Caki2 (cell line): ENCODE measurements around the gene RNF166. TPM values are rescaled to one million over a fixed set of nuclear protein-coding genes. Genes with fewer than 3 reads are reported as not detected.
"Not testable (repeated sequence)": the region's sequence is repeated elsewhere in the genome, so short reads cannot be mapped to it uniquely, and the experiment has no call there.

Experiments used
- DNase-seq: peaks from one replicate; pipeline ENCODE4 v3.0.0-alpha.2; 2015; ENCODE audit warnings: low read depth
- in situ Hi-C: cut with HindIII; loops from 2 replicates; pipeline ENCODE4 v1.10.0; 2016; ENCODE audit warnings: low sequenced_read_pairs, low pct_unique_long_range_greater_than_20kb, mixed read lengths
- total RNA-seq: library from RNA; depleted of rRNA; stranded (reverse); fragments of >200 nt; shearing (Covaris generic); gene quantifications from 2 replicates; pipeline ENCODE4 v1.2.3, GENCODE V29; 2014; ENCODE audit warnings: low replicate concordance

The RNF166 gene
- total RNA-seq, 1 experiment from 2014 or later, result 24.4 TPM

DNA sequence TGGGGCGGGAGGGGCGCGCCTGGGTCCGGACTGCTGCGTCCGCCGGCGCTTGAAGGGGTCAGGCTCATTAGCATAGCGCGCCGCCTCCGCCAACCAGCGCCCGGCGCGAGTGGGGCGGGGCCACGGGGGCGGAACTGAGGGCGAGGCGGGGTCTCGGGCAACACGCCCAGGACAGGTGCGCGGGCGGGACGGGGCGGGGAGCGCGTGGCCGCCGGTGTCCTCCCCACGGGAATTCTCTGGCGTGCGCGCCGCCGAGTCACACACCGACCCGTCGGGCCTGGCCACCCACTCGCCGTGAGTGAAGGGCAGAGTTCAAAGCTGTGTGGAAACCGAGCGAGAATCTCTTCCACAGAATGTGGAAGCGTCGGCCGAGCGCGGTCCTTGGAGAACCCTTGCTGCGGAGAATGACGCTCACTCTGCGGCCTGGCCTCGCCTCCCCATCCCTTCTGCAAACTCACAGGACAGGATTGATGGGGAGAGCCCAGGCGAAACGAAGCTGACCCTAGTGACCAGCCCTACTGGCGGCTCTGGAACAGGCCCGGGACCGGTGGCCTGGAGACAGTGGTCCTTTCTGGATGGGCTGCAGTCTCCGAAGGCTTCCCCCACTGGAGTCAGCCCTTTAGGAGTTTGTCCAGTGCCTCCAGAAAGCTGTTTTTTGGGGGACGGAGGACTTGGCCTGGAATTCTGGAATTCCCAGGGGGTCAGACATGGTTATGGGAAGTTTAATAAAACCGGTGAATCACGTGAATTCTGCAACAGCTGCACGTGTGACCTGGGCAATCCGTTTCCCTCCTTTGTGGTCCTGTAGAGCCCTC is 19.6 kb downstream of the RNF166 start, which contains the start of gene SNAI3:
Gene SNAI3 (minus strand): TSS at position 69 of the 815 bp plus-strand sequence. CDS start 101 bp downstream, outside the sequence.
- peak; percentile 63 for DNase-seq
- in situ Hi-C loops, result no loop called here

GRCh38 chr16:88686062-88686438 is 20.2 kb downstream of the RNF166 start:
- in situ Hi-C loops, result no loop called here
- no peak for DNase-seq

- no peak for DNase-seq
- in situ Hi-C loops, result no loop called here
Measured at GRCh38 chr16:88685156-88686061, 20.8 kb downstream of the RNF166 start.

DNA sequence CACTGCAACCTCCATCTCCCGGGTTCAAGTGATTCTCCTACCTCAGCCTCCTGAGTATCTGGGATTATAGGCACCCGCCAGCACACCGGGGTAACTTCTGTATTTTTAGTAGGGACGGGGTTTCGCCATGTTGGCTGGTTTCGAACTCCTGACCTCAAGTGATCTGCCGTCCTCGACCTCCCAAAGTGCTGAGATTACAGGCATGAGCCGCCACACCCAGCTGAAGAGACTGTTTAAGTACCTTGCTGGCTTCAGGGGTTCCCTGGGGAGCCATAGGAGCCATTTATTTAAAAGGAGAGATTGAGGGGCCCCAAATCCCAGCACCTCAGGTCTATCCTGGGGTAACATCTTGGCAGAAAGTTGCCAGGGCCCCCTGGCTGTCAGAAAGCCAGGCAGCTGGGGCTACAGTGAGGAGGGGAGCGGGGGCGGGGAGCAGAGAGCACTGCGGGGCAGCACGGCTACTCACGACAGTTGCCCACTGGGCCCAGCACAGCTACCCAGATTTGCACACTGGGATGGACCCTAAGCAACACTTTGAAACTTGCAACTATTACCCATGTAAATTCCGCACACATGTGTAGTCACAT is 21.5 kb downstream of the RNF166 start:
- no peak for DNase-seq
- in situ Hi-C loops, result no loop called here

- DNase-seq, result no peak
- in situ Hi-C loops, result no loop called here
Measured at GRCh38 chr16:88681709-88682451, 24.3 kb downstream of the RNF166 start.

- no peak for DNase-seq
- in situ Hi-C loops, result no loop called here
Measured at GRCh38 chr16:88681084-88681680, 25.0 kb downstream of the RNF166 start.

DNA sequence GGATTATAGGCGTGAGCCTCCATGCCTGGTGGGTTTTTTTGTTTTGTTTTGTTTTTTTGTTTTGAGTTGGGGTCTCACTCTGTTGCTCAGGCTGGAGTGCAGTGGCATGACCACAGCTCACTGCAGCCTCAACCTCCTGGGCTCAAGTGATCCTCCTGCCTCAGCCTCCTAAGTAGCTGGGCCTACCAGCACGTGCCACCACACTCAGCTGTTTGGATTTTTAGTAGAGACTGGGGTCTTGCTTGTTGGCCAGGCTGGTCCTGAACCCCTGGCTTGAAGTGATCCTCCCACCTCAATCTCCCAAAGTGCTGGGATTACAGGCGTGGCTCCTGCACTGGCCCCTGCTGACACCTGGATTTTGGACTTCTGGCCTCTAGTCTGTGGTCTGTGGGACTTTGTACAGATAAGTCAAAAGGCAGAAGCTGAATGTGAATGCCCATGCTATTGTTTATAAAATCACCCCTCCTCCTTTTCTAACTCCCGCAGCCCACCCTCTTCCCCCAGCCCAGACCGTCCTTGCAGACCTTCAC is 25.6 kb downstream of the RNF166 start:
- no peak for DNase-seq
- in situ Hi-C loops, result no loop called here

GRCh38 chr16:88678224-88678979 is 27.8 kb downstream of the RNF166 start:
- no peak for DNase-seq
- in situ Hi-C loops, result no loop called here

- in situ Hi-C loops, result no loop called here
- DNase-seq, result no peak
Measured at GRCh38 chr16:88677721-88678120, 28.5 kb downstream of the RNF166 start.

DNA sequence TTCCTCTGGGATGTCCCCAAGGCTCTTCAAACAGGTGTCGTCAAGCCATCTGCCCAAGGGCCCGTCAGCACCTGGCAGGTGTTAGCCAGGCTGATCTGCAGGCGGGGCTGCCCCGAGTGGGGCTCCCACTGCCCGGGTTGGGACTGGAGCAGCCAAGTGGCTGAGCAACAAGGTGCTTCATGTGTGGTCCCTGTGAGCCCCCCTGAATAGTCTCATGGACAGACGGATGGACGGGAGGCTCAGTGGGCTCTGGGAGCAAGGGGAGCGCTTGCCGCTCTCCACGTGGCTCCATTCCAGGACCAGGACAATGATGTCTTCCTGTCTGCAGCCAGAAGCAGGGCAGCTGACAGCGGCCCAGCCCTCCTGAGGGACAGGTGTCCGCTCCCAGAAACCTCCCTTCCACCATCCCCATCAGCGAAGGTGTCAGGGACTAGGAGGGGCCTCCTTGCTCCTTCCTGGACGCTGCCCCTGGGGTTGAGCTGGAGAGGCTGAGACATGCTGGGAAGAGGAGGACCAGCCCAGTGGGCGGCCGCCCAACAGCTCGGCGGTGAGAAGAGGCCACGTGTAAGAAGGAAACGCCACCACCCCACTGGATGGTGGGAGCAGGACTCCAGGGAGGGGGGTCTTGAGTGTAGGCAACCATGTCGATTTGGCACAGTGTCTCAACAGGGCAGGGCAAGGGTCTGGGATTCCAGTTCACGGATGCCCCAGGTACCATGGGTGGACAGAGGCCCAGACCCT is 29.5 kb downstream of the RNF166 start:
- in situ Hi-C loops, result no loop called here
- DNase-seq, result no peak

DNA sequence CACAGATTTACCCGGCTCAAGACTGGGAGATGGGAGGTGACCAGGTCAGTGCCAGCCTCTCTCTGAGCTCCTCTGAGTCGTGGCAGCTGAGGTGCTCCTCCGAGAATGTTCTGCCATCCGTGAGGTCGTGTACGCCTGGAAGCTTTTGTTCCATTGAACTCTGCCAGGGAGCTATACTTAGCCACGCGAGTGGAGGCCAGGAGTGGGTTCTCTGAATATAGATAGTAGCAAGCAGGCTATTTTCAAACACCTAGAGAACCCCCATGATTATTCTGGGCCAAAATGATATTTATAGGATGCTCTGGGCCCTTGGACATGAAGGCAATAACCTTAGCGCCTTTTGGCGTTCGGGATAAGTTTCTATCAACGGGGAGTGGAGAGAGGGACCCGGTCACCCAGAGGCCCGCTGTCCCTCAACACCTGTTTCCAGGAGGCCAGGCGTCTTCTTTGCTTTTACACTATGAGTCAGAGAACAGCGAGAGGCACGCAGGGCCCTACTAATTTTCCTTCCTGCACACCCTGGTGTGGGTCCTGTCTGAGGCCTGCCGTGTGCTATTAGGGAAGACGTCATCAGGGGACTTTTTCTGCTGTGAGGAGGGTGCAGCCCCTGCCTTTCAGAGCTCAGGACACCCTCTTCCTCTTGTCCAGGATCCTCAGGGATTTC is 32.4 kb downstream of the RNF166 start:
- in situ Hi-C loops, result no loop called here
- DNase-seq, result no peak

DNA sequence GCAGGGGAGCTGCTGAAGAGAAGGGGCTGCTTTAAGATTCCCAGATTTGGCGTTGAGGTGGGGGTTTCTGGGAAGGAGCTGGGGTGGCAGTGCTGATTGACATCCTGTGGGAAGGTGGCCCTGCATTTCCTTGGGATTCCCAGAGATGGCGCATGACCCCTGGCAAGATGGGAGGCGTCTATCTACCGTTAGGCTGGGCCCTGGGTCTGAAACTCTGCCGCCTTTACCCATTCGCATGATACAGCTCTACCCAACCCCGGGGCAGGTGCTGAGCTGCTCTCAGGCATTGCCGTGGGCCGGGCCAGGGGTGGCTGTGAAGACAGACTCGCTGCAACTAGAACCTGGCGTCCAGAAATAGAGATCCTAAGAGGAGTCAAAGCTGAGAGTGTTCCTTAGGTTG is 33.4 kb downstream of the RNF166 start:
- DNase-seq, result no peak
- in situ Hi-C loops, result no loop called here

- DNase-seq, result no peak
- in situ Hi-C loops, result no loop called here
Measured at GRCh38 chr16:88671806-88672205, 34.4 kb downstream of the RNF166 start.

DNA sequence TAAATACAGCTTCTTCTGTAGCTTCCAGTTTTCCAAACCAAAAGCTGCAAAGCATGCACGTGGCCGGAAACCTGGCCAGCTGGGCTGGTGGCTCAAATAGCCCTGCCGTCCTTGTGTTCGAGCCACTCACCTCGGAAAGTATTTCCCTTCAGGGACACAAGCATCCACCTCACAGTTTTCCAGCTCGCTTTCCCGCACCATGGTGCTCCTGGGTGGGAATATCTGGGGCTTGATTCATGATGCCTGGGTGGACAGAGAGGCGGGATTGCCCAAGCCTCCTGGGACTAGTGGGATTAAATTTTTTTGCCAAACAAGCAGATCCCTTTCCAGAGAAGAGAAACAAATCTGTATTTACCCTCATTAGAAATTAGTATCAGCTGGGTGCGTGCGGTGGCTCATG is 36.2 kb downstream of the RNF166 start:
- no peak for DNase-seq
- in situ Hi-C loops, result no loop called here

- in situ Hi-C loops, DNase-seq: not testable (repeated sequence)
Measured at GRCh38 chr16:88669493-88669892, 36.7 kb downstream of the RNF166 start.

DNA sequence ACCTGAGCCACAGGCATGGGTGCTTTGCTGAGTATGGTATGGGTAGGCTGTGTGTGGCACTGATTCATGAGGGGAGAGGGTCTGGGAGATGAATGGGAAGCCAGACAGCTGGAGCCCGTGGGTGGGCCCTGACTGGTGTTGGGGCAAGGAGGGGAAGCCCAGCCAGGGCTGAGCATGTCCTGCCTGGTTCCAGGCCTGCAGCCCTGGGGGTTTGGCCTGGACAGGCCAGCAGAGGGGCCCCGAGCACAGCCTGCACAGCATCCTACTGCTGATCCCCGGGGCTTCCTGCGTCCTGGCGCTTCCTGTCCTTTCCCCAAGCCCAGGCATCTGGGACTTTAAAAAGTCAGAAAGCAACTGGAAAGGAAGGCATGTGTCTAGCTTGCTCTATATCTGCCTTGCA is 38.7 kb downstream of the RNF166 start:
- no peak for DNase-seq
- in situ Hi-C loops, result no loop called here
